ENCODE data around the gene MAMDC4. TPM values are rescaled to one million over a fixed set of nuclear protein-coding genes. Genes with fewer than 3 reads are reported as not detected.

The MAMDC4 gene
- total RNA-seq, 6 experiments from 2014 or later = 2.3 to 3.4 (median 3.0) TPM

DNA sequence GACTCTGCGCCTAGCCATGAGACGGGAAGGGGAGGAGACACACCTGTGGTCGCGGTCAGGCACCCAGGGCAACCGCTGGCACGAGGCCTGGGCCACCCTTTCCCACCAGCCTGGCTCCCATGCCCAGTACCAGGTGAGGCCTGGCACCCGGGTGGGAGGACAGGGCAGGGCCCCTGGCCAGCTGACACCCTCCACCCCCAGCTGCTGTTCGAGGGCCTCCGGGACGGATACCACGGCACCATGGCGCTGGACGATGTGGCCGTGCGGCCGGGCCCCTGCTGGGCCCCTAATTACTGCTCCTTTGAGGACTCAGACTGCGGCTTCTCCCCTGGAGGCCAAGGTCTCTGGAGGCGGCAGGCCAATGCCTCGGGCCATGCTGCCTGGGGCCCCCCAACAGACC, 5.0 kb downstream of the MAMDC4 start:
- TF ChIP-seq, protein P1, sequence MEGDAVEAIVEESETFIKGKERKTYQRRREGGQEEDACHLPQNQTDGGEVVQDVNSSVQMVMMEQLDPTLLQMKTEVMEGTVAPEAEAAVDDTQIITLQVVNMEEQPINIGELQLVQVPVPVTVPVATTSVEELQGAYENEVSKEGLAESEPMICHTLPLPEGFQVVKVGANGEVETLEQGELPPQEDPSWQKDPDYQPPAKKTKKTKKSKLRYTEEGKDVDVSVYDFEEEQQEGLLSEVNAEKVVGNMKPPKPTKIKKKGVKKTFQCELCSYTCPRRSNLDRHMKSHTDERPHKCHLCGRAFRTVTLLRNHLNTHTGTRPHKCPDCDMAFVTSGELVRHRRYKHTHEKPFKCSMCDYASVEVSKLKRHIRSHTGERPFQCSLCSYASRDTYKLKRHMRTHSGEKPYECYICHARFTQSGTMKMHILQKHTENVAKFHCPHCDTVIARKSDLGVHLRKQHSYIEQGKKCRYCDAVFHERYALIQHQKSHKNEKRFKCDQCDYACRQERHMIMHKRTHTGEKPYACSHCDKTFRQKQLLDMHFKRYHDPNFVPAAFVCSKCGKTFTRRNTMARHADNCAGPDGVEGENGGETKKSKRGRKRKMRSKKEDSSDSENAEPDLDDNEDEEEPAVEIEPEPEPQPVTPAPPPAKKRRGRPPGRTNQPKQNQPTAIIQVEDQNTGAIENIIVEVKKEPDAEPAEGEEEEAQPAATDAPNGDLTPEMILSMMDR (IDR thresholded peaks at IDR 0.05) = no peak
- no peak for DNase-seq
- no peak overlapping the region for H3K4me3 Mint-ChIP-seq
- H3K9me3 Mint-ChIP-seq = no peaks in the 10 kb centered on the region
- H3K27ac Mint-ChIP-seq = no peak overlapping the region
- H3K36me3 Mint-ChIP-seq (ENCODE audit: low read depth) = no peaks in the 10 kb centered on the region
- no peaks in the 10 kb centered on the region for H3K4me1 Mint-ChIP-seq (ENCODE audit: low read depth)
- H3K27me3 Mint-ChIP-seq (ENCODE audit: insufficient read depth) = peaks cover 1% of the 10 kb centered on the region; the same call in 1 of the 2 replicates

DNA sequence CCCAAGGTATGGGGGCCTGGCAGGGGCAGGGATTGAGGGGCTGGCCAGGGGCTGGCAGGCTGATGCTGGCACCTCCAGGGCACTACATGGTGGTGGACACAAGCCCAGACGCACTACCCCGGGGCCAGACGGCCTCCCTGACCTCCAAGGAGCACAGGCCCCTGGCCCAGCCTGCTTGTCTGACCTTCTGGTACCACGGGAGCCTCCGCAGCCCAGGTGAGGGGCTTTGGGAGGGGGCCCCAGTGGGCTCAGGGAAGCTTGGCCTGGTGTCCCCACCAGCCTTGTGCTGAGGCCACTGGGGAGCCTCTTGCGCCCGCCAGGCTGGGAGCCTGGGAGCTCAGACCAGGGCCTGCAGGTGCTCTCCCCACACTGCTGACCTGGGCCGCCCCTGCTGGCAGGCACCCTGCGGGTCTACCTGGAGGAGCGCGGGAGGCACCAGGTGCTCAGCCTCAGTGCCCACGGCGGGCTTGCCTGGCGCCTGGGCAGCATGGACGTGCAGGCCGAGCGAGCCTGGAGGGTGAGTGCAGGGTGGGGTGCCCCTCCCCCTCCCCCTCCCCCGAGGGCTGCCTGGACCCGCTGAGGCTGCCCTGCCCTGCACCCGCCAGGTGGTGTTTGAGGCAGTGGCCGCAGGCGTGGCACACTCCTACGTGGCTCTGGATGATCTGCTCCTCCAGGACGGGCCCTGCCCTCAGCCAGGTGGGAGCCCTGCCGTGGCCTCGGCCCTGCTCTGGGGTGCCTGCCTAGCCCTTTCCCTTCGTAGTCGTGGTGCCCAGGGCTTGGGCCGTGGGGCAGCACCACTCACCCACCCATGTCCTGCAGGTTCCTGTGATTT, 5.7 kb downstream of the MAMDC4 start:
- Mint-ChIP-seq H3K27ac (no peak overlapping the region), H3K4me1 (ENCODE audit: low read depth) (no peaks in the 10 kb centered on the region)
- TF ChIP-seq, protein P1 (IDR thresholded peaks at IDR 0.05) = no peak

DNA sequence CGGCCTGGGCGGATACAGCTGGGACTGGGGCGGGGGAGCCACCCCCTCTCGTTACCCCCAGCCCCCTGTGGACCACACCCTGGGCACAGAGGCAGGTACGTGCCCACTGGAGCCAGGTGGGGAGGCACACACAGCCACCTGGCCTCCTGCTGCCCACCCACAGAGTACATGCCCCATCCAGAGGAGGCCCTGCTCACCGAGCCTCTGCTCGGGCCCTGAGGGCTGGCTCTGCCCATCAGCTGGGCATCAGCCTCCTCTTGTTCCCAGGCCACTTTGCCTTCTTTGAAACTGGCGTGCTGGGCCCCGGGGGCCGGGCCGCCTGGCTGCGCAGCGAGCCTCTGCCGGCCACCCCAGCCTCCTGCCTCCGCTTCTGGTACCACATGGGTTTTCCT, 6.3 kb downstream of the MAMDC4 start:
- DNase-seq = no peak
- Mint-ChIP-seq H3K36me3 (ENCODE audit: low read depth) (no peaks in the 10 kb centered on the region), H3K27me3 (ENCODE audit: insufficient read depth) (no peaks in the 10 kb centered on the region), H3K9me3 (no peaks in the 10 kb centered on the region), H3K4me3 (no peak overlapping the region), H3K27ac (no peak overlapping the region), H3K4me1 (ENCODE audit: low read depth) (no peaks in the 10 kb centered on the region)
- TF ChIP-seq, protein P1 (IDR thresholded peaks at IDR 0.05) = no peak

More for the DNA sequence above, 5.7 kb downstream of the MAMDC4 start:
- no peaks in the 10 kb centered on the region for H3K9me3 Mint-ChIP-seq
- H3K4me3 Mint-ChIP-seq = no peak overlapping the region
- no peaks in the 10 kb centered on the region for H3K27me3 Mint-ChIP-seq (ENCODE audit: insufficient read depth)
- H3K36me3 Mint-ChIP-seq (ENCODE audit: low read depth) = no peaks in the 10 kb centered on the region
- DNase-seq = no peak

DNA sequence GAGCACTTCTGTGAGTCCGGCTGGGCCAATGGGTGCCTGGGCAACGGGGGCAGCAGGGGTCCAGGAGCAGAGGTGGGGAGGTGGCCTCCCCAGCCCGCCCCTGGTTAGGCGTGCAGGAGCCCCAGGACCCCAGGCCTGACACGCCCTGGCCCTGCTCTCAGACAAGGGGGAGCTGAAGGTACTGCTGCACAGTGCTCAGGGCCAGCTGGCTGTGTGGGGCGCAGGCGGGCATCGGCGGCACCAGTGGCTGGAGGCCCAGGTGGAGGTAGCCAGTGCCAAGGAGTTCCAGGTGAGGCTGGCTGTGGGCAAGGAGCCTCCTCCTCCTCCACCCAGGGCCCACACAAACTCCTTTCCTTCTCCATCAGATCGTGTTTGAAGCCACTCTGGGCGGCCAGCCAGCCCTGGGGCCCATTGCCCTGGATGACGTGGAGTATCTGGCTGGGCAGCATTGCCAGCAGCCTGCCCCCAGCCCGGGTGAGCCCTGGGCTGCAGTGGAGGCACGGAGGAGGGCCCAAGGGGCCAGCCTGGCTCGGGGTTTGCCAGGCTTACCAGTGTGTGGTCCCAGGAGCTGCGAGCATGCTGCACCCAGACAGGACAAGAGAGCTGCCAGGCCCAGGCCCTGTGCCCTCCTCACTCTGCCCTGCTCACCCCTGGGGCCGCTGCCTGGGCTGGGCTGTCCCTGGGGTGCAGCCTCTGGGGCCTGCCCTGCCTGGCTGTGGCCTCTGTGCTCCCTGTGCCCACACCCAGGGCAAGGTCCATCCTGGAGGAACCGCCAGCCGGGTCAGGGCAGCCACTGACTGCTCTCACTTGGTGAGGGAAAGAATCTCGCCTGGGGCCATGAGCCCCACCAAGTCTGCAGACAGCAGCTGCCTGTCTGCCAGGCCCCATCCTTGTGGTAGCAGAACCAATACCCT, 7.0 kb downstream of the MAMDC4 start:
- Mint-ChIP-seq H3K27ac (no peak overlapping the region; the same call in 1 of the 2 replicates), H3K9me3 (no peaks in the 10 kb centered on the region), H3K4me1 (ENCODE audit: low read depth) (peaks cover 6% of the 10 kb centered on the region), H3K36me3 (ENCODE audit: low read depth) (no peaks in the 10 kb centered on the region; the same call in 1 of the 2 replicates), H3K27me3 (ENCODE audit: insufficient read depth) (no peaks in the 10 kb centered on the region), H3K4me3 (no peak overlapping the region)
- DNase-seq = peak; percentile 30
- TF ChIP-seq, protein P1 (IDR thresholded peaks at IDR 0.05) = no peak

DNA sequence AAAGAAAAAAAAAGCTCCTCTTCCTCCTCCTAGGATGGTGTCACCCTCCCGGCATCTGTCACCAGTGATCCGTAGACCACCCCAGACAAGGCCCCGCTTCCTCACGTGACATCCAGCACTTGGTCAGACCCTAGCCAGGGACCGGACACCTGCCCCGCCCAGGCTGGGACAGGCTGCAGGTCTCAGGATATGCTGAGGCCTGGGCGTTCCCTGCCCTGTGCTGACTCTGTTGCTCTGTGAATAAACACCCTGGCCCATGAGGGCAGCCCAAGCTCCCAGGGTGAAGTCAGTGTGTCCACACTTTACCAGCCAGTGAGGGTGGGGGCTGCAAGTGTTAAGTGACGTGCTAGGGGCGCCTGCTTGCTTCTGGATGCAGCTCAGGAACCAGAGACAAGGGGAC, 8.4 kb downstream of the MAMDC4 start:
- Mint-ChIP-seq H3K4me1 (ENCODE audit: low read depth) (peaks cover 12% of the 10 kb centered on the region), H3K4me3 (no peak overlapping the region)

More for the DNA sequence above, 8.4 kb downstream of the MAMDC4 start:
- H3K36me3 Mint-ChIP-seq (ENCODE audit: low read depth) = no peaks in the 10 kb centered on the region; the same call in 1 of the 2 replicates
- no peak overlapping the region for H3K27ac Mint-ChIP-seq
- H3K27me3 Mint-ChIP-seq (ENCODE audit: insufficient read depth) = no peaks in the 10 kb centered on the region
- DNase-seq = no peak
- TF ChIP-seq, protein P1 (IDR thresholded peaks at IDR 0.05) = no peak
- H3K9me3 Mint-ChIP-seq = no peaks in the 10 kb centered on the region

All from HFFc6 (cell line).